AG08396 (cell line): Measurements from ENCODE around the gene TSPYL1.
"Not testable (repeated sequence)": the region's sequence is repeated elsewhere in the genome, so short reads cannot be mapped to it uniquely, and the experiment has no call there.

ENCODE experiments used
- DNase-seq: peaks from one replicate; pipeline ENCODE4 v3.0.0; 2012; ENCODE audit warnings: low spot score, mixed read lengths

The TSPYL1 gene

GRCh38 chr6:116279232-116280160 is at the start of gene TSPYL1:
Gene TSPYL1 (minus strand): TSS chr6:116279930. CDS start chr6:116279830, 100 bp downstream.
- DNase-seq: peak; percentile 92

- DNase-seq: no peak
Measured at GRCh38 chr6:116329156-116329555, 49.4 kb upstream of the TSPYL1 start.

GRCh38 chr6:116328528-116328903 is 48.8 kb upstream of the TSPYL1 start:
- no peak for DNase-seq

- DNase-seq: no peak
Measured at GRCh38 chr6:116327803-116328527, 48.2 kb upstream of the TSPYL1 start.

GRCh38 chr6:116326996-116327395 is 47.3 kb upstream of the TSPYL1 start:
- DNase-seq: no peak

GRCh38 chr6:116326181-116326671 is 46.5 kb upstream of the TSPYL1 start:
- DNase-seq: no peak

GRCh38 chr6:116325634-116326132 is 46.0 kb upstream of the TSPYL1 start:
- not testable (repeated sequence) for DNase-seq

GRCh38 chr6:116323863-116324262 is 44.1 kb upstream of the TSPYL1 start:
- no peak for DNase-seq

GRCh38 chr6:116321933-116322332 is 42.2 kb upstream of the TSPYL1 start:
- DNase-seq: not testable (repeated sequence)

GRCh38 chr6:116316772-116317467 is 37.2 kb upstream of the TSPYL1 start:
- DNase-seq: no peak

- no peak for DNase-seq
Measured at GRCh38 chr6:116314878-116315277, 35.1 kb upstream of the TSPYL1 start.

- no peak for DNase-seq
Measured at GRCh38 chr6:116314218-116314617, 34.5 kb upstream of the TSPYL1 start.

- no peak for DNase-seq
Measured at GRCh38 chr6:116313101-116313776, 33.5 kb upstream of the TSPYL1 start.

GRCh38 chr6:116309657-116310056 is 29.9 kb upstream of the TSPYL1 start:
- no peak for DNase-seq

GRCh38 chr6:116309001-116309400 is 29.3 kb upstream of the TSPYL1 start:
- no peak for DNase-seq

GRCh38 chr6:116307633-116308032 is 27.9 kb upstream of the TSPYL1 start:
- no peak for DNase-seq

- no peak for DNase-seq
Measured at GRCh38 chr6:116307001-116307400, 27.3 kb upstream of the TSPYL1 start.

- no peak for DNase-seq
Measured at GRCh38 chr6:116304538-116305097, 24.9 kb upstream of the TSPYL1 start.

- no peak for DNase-seq
Measured at GRCh38 chr6:116301104-116301503, 21.4 kb upstream of the TSPYL1 start.

- no peak for DNase-seq
Measured at GRCh38 chr6:116300566-116300965, 20.8 kb upstream of the TSPYL1 start.

GRCh38 chr6:116298973-116299372 is 19.2 kb upstream of the TSPYL1 start:
- DNase-seq: no peak
